Left forelimb (tissue), 1 donor: ENCODE results near the gene MARVELD1.
"Not testable (repeated sequence)": the region's sequence is repeated elsewhere in the genome, so short reads cannot be mapped to it uniquely, and the experiment has no call there.

Source experiments
- DNase-seq: peaks from one replicate; pipeline ENCODE4 v3.0.0-alpha.2; 2018; ENCODE audit warnings: low spot score

The MARVELD1 gene

DNA sequence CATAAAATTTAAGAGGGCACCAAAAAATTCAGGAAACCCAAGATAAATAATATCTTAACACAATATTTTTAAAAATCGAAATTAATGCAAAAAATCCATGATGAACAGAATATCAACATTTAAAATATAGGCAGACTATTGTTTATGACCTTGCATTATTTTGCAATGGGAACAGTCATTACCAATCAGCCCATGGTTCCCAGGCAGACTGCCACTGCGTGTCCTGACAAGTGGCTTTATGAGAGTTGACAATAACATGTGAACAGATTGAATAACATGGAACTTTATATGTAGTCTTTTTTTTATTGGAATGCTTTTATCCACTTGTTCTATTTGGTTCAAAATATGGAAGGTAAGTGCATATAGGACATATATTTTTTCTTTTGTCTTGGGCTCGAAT lies 23.4 kb upstream of the MARVELD1 start:
- DNase-seq, result no peak

DNA sequence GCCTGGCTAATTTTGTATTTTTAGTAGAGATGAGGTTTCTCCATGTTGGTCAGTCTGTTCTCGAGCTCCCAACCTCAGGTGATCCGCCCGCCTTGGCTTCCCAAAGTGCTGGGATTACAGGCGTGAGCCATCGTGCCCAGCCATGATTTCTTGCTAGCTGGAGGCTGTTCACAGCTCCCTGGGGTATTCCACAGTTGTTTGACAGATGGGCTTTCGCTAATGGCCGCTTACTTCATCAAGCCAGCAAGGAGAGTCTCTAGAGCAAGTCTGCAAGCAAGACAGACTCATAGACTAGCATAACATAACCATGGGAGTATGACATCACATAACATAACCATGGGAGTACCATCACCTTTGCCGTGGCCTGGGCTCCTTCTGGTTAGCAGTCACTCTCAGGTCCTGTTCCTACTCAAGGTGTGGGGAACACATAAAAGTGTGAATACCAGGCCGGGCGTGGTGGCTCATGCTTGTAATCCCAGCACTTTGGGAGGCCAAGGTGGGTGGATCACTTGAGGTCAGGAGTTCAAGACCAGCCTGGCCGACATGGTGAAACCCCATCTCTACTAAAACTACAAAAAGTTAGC lies 15.4 kb upstream of the MARVELD1 start:
- not testable (repeated sequence) for DNase-seq

DNA sequence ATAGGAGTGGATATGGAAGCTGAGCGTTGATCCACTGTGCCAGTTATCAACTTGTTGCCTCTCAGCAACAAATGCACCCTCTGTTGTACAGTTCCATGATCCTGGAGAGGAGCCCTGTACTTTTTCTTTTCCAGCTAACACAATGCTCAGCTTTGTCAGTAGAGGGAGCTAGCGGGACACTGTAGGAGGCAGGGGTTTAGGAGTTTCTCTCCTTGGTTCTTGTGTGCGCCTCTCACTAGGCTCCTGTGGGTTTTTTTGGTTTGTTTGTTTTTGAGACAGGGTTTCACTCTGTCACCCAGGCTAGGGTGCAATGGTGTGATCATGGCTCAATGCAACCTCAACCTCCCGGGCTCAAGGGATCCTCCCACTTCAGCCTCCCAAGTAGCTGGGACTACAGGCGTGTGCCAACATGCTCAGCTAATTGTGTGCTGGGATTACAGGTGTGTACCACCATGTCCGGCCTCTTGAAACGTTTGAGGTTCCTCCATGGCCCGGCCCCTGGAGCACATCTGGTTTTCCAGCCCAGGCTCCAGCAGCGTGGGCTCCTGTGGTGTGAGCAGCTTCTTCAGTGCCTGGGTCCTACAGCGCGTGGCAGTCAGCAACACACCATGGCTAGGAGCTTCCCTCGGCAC lies 12.0 kb upstream of the MARVELD1 start:
- no peak for DNase-seq

DNA sequence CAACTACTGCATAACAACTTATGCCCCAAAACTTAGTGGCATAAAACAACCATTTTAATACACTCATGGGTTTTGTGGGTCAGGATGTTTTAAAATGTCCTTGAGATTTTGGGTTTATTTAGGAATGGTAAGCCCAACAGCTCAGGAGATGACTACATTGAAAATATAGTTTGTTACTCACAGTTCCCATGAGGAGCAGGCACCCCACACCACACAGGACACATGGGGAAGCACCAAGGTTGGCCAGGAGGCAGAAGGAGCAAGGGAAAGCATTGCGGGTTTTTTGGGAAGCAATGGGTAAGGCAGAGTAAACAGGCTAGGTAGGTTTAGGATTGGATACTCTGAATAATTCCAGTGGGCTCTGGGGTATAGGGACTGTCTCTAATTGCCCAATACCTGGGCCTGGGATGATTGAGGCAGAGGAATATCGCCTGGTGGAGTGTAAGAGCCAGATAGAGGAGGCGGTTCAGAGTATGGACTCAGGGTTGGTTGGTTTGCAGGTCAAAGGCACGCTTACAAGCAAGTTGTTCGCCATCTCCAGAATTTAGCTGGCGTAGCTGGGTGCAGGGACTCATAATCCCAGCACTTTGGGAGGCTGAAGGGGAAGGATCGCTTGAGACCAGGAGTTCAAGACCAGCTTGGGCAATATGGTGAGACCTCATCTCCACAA lies 10.0 kb upstream of the MARVELD1 start:
- DNase-seq, result no peak

DNA sequence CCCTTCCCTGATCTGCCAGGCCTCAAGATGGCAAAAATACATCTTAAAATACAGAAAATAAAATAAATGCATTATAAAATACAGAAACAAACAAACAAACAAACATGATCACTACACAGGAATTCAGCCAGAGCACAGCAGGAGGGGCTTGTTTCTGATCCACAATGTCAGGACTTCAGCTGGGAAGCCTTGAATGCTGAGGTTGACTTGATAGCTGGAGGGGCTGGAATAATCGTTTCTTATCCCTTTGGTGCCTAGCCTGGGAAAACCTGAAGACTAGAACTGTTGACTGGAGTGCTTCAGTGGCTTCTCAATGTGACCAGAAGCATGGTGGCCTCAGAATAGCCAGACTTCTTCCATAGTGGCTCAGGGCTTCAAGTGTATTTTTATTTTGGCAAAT lies 9.2 kb upstream of the MARVELD1 start:
- DNase-seq, result no peak

DNA sequence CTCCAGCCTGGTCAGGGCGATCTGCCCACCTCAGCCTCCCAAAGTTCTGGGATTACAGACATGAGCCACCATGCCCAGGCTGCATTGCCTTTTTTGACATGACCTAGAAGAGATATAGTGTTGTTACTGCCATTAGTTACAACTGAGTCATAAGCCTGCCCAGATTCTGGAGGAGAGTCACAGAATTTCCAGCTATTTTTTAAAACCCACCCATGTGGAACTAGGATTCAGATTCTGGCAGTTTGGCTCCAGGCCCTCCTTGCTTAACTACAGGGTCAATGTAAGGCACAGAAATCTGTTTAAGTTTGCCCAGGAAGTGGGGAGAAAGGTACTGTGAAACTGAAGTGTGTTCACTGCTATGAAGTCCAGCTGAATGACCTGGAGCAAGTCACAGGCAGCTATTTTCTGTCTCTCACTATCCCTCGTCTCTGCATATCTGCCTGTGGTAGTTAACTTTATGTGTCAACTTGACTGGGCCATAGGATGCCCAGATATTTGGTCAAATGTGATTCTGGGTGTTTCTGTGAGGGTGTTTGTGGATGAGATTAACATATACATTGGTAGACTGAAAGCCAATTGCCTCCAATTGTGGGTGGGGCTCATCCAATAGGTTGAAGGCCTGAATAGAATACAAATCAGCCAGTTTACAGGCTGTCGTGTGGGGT lies 8.4 kb upstream of the MARVELD1 start:
- no peak for DNase-seq

DNA sequence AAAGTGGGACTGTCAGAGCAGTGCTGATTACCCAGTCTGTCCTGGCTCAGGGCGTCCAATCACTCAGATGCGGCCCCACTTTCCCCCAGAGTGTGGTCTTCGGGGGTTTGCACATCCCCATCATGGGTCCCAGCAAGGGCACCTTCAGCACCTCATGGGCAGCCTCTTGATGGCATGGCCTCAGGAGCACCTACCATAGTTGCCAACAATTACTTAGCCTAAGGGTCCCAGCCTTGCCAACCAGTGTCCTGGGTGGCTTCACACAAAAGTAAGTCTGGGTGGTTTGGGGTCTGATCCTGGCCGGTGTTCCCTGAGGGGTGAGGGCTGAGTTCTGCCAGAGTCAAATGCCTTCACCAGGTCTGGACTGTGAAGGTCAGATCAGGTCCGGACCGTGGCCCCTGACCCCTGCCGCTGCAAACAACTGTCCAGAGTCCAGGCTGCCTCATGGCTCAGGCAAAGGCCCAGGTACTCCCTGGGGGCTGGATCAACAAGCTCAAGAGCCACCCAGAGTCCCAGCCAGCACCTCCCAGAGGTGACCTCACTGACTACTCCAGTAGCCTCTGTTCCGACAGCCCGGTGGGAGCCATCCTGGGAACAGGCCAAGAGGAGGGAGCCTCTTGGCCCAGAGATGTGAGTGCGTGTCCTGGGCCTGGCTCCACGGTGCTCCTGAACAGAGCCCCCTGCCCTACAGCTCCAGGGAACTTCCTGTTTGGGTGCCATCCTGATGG lies 6.2 kb upstream of the MARVELD1 start:
- DNase-seq, result no peak

DNA sequence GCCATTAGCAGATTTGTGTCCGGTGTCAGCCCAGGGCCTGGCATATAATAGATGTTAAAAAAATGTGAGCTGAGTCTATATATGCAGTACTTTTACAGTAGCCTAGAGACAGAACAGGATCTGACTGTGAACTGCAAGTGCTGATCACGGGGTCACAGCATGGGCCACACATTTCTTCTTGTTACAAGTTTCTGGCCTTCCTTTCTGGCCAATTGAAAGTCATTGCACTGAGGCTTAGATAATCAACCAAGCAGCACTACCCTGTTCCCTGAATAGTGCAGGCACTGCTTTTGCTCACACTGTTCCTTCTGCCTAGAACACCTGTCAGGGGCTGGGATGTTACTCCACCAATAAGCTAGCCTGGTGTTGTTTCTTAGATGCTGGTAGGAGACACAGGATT lies 5.4 kb upstream of the MARVELD1 start:
- DNase-seq, result no peak

DNA sequence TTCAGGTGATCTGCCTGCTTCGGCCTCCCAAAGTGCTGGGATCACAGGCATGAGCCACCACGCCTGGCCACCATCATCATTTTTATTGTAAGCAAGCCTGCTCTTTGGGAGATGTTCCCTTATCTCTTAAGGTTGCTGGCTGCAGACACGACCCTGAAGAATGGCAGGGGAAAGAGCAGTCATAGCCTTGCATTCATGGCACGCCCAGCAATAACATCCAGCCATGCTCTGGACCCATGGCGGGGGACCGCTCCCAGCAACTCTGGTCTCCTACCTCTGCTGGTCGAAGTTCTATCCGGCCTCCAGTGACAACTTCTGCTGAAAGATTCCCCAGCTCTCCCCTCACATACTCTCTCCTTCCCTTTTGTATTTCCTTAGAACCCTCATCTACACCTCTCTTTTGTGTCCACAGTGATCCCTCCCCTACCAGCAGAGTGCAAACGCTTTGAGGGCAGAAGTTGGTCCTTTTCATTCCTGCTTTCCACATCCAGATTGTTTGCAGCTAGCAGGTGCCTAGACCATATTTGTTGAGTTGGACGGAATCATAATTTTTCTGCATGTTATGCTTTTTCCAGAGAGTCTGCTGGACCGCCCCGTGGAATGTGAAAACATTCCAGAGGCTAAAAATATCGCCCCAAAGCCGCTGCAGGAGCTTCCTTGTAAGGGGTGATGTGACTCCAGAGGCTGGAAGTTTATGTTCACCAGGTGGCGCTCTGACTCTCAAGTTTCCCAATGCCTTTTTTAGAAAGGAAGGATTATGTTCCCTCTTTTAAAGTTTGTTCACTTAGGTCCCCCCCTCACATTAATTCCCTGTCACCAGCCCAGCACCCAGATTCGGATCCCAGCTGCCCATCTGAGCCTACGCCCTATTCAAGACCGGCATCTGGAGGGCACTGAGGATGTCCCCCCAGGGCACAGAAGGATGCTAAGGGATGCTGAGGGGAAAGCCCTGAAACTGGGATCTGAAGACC lies 4.3 kb upstream of the MARVELD1 start:
- DNase-seq, result peak; percentile 78

DNA sequence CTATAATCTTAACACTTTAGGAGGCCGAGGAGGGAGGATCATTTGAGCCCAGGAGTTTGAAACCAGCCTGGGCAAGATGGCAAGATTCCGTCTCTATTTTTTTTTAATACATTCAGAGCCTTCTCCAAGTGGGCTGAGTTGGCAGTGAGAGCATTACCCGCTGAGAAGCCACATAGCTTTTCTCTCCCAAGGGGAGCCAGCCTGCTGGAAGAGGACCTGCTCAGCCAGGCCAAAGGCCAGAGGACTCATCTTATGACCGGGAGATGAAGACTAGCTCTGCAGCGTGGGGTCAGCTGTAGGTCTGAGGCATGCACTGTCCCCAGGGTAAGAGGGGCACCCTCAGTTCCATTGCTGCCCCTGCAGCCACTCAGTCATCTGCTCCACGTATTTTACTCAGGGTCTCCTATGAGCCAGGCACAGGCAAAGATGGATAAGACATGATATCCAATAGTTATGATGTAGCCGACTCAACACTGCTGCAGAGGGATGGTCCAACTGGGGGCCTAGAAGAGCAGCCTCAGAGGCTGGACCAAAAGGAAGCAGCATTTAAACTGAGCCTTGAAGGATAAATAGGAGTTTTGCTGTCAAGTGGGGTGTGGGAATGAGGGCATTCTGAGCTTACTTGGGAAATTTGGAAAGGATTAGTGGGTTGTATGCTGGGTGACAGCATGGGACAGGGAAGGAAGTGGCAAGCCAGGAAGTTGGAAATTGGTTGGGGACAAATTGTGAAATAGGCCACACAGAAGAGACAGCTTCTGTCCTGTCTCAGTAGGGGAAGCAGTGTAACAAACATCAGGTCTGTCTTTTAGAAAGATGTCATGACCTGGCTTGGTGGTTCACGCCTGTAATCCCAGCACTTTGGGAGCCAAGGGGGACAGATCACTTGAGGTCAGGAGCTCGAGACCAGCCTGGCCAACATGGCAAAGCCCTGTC lies 1.6 kb upstream of the MARVELD1 start:
- DNase-seq, result no peak

DNA sequence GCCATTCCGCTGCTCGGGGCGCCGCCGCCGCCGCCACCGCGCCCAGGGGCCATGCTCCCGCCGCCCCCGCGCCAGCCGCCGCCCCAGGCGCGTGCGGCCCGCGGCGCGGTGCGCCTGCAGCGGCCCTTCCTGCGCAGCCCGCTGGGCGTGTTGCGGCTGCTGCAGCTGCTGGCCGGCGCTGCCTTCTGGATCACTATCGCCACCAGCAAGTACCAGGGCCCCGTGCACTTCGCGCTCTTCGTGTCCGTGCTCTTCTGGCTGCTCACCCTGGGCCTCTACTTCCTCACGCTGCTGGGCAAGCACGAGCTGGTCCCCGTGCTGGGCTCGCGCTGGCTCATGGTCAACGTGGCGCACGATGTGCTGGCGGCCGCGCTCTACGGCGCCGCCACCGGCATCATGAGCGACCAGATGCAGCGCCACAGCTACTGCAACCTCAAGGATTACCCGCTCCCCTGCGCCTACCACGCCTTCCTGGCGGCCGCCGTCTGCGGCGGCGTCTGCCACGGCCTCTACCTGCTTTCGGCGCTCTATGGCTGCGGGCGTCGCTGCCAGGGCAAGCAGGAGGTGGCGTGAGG lies 383 bp downstream of the MARVELD1 start:
- peak; percentile 83 for DNase-seq

DNA sequence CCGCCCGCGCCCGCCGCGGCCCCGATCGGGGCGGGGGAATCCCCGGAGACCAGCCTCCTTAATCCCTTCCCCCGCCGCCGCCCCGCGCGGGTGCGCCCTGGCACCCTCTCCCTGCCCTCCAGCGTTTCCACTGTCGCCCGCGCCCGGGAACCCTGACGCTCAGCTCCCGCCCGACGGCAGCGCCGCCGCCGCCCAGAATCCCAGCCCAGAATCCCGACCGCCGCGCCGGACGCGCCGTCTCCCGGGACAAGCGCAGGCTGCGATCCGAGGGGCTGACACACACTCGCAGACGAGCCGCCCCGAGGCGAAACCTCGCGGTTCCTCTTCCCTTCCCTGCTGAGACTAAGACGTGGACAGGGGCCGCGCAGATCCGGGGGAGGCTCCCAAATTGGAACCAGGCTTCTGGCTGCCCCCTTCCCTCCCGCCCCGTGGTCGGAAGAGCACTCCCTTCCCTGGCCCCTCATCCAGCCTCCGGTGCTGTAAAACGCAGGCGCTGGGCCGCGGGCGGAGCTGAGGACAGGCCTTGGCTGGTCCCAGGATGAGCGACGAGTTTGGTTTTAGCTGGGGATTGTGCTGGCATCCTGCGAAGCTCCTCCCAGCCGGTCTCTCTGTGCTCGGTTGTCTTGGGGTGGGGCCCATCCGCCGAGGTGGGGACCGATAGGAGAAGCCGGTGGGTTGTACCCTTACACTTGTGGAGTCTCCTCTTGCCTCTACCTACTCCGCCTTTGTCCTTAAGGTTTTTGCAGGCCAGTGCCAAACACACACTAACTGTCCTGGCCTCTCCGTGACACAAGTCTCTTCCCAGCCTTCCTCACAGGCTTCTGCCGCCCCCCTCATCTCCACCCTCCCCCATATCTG lies 1.1 kb downstream of the MARVELD1 start:
- DNase-seq, result peak; percentile 86

DNA sequence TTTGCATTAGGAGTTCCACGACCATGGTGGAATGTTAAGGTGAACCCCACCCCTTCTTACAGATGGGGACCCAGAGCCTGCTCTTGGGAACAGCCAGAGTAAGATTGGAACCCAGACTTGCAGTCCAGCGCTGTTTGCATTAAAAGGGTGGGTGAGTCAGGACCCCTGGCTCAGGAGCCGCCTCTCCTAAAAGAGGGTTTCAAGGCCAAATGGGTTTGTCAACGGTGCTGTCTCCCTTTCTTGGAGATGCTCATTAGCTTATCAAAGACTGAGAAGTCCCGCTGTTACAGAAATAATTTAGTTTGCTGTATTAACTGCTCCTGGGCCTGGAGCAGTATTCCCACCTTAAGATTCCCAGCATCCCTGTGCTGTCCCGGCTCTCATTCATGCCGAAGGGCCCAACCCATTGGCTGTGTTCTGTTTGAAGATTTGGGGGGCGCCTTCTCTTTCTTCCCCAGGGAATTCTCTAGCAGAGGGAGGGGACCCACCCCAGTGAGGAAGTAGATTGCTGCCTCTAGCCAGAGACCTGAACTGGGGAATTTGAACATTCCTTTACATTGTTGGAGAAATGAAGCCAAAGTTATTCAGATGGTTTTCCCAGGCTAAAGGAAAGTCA lies 1.8 kb downstream of the MARVELD1 start:
- DNase-seq, result no peak

DNA sequence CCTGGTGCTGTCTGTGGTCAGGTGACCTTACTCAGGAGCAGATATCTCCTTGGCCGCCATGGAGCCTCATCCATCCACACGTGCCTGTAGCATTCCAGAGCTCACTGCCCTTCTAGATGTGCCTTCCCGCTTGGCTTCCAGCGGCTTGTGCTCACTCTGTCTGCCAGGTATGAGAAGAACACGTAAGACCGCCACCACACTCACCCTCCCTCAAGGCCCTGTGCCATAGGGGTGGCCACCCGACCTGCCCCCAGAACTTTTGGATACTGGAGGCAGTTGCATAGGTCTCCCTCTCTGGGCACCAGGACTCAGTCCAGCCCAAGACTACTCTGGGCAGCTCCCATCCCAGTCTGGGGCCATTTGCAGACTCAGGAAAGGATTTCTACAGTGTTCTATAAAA lies 4.1 kb downstream of the MARVELD1 start:
- DNase-seq, result no peak

DNA sequence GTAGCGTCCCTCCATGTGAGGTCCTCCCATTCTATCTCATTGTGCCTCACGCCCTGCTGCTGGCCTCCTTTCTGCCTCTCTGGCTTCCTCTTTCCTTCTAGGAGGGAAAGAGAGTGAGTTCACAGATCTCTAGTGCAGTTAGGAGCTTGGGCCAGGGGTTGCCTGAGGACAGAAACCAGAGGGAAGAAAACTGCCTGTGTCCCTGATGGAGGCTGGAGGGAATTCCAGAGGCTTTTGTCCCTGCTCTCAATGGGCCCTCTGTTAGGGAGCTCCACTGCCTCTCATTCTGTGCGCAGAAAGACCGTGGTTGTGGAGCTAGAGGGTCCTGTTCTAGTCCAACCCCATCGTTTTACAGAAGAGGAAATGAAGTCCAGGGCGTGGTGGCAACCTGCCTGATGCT lies 4.6 kb downstream of the MARVELD1 start:
- DNase-seq, result no peak

DNA sequence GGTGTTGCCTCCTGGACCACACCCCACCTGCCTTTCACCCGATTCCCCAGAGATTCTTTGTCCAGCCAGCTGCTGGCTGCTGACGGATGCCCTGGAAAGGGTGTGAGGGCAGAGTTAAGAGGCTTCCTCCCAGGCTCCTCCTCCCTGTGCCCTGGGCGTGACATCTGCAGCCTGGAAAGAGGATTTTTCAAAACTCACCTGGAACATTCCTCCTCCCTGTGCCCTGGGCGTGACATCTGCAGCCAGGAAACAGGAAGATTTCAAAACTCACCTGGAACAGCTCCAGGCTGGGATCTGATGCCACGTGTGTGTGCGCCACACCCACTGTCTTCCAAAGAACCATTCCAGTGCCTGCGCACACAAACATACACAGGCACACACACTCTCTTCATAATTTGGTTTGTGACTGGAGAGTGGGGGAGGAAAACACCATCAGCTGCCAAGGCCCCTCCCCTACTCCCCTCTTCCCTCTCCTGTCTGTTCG lies 5.2 kb downstream of the MARVELD1 start:
- no peak for DNase-seq

DNA sequence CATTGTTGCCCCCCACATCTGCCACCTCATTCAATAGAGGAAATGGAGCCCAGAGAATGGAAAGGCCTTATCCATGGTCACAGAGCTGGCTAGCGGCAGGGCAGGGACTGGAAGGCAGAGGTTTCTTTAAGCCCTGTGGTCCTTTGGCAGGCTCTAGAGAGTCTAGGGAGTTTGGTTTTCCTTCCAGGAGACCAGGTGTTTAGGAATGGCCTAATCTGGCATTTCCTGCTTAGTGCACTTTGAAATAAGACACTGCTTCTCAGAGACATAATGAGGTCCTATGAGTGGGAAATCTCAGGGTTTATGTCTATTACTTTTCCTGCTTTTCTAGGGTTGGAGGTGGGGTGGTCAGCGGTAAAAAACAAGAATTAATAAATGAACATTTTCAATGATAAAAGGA lies 6.1 kb downstream of the MARVELD1 start:
- DNase-seq, result no peak
